ENCODE measurements around the gene PCDHGC5. TPM values are rescaled to one million over a fixed set of nuclear protein-coding genes. Genes with fewer than 3 reads are reported as not detected.

The PCDHGC5 gene
- total RNA-seq, 1 donor from 2014 or later = 0.26 TPM

DNA sequence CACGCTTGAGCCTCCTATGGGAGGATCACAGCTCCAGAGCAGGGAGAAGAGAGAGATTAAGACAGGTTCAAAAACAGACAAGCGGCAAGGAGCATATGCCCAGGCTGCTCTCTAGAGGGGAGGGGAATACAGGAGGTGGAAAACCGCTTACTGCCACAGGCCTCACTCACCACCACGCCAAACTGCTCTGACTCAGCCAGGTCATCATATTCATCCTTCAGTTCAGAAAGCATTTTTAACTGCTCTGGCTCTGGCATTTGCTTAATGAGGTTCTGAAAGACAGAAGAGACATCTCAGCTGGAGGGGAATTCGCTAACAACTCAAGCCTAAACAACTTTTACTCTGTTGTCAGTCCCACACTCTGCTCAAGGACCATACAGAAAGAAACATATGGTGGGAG, 40.1 kb downstream of the PCDHGC5 start:
- DNase-seq (ENCODE audit: low read depth in 2 of 2) = no peak

DNA sequence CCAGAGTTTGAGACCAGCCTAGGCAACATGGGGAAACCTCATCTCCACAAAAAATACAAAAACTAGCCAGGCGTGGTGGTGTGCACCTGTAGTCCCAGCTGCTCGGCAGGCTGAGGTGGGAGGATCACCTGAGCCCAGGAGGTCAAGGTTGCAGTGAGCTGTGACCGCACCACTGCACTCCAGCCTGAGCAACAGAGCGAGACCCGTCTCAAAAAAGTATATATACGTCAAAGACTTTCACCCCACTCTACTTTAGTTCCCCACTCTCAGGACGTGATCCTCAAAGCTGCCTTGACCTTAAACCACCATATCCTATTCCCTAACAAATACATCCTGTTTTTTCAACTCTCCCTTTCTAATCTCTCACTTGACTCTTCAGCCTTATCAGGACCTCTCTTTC, 41.0 kb downstream of the PCDHGC5 start:
- no peak for DNase-seq (ENCODE audit: low read depth in 2 of 2)

GRCh38 chr5:141532726-141533125, 43.8 kb downstream of the PCDHGC5 start:
- no peak for DNase-seq (ENCODE audit: low read depth in 2 of 2)

GRCh38 chr5:141533897-141534296, 45.0 kb downstream of the PCDHGC5 start:
- no peak for DNase-seq (ENCODE audit: low read depth in 2 of 2)

DNA sequence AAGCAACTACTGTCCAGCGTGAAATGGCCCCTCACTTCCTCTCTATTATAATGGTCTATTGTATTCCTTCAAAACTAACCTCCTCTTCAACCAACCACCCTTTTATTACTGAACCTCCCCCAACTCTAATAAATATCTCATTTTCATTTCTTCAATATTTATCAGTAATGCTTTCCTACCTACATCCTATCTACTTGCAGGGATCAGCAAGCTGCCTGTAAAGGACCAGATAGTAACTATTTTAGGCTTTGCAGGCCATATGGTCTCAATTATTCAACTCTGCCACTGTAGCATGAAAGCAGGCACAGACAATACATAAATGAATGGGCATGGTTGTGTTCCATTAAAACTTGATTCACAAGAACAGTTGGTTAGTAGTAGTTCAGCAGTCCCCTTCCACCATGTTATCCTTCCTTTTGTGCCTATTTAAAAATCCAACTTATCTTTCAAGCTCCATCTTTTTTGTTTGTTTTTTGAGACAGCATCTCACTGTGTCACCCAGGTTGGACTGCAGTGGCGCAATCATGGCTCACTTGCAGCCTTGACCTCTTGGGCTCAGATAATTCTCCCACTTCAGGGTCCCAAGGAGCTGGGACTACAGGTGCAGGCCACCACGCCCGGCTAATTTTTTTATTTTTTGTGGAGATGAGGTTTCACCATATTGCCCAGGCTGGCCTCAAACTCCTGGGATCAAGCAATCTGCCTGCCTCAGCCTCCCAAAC, 45.8 kb downstream of the PCDHGC5 start:
- DNase-seq (ENCODE audit: low read depth in 2 of 2) = no peak

Other genes with a start within 250 kb of the PCDHGC5 start
- 0.26 and 0.76 TPM in 2 replicates for gene PCDHB15, start 243.7 kb upstream of the PCDHGC5 start, total RNA-seq
- gene SLC25A2, start 185.0 kb upstream of the PCDHGC5 start, total RNA-seq = under 0.01 and 0.13 TPM in 2 replicates
- gene TAF7, start 168.3 kb upstream of the PCDHGC5 start, total RNA-seq = 51.2 and 51.5 TPM in 2 replicates
- gene PCDHGA1, start 158.6 kb upstream of the PCDHGC5 start, total RNA-seq = 0.26 and 0.51 TPM in 2 replicates
- 0.39 and 1.1 TPM in 2 replicates for gene PCDHGA2, start 150.3 kb upstream of the PCDHGC5 start, total RNA-seq
- gene PCDHGA3, start 145.3 kb upstream of the PCDHGC5 start, total RNA-seq = 0.13 and 0.63 TPM in 2 replicates
- gene PCDHGB1, start 139.0 kb upstream of the PCDHGC5 start, total RNA-seq = 0.39 and 1.1 TPM in 2 replicates
- gene PCDHGA4, start 134.1 kb upstream of the PCDHGC5 start, total RNA-seq = 0.90 and 2.1 TPM in 2 replicates
- 0.64 and 1.9 TPM in 2 replicates for gene PCDHGB2, start 129.1 kb upstream of the PCDHGC5 start, total RNA-seq
- gene PCDHGA5, start 124.9 kb upstream of the PCDHGC5 start, total RNA-seq = 0.26 and 0.63 TPM in 2 replicates
- 1.9 and 3.8 TPM in 2 replicates for gene PCDHGB3, start 118.8 kb upstream of the PCDHGC5 start, total RNA-seq
- 1.2 and 2.4 TPM in 2 replicates for gene PCDHGA6, start 115.2 kb upstream of the PCDHGC5 start, total RNA-seq
- 0.64 and 1.5 TPM in 2 replicates for gene PCDHGA7, start 106.3 kb upstream of the PCDHGC5 start, total RNA-seq
- gene PCDHGB4, start 101.4 kb upstream of the PCDHGC5 start, total RNA-seq = 6.4 and 10.6 TPM in 2 replicates
- gene PCDHGA8, start 96.4 kb upstream of the PCDHGC5 start, total RNA-seq = 0.64 and 1.1 TPM in 2 replicates
- gene PCDHGB5, start 91.1 kb upstream of the PCDHGC5 start, total RNA-seq = 6.4 and 9.7 TPM in 2 replicates
- 1.4 and 2.4 TPM in 2 replicates for gene PCDHGA9, start 86.3 kb upstream of the PCDHGC5 start, total RNA-seq
- gene PCDHGB6, start 81.1 kb upstream of the PCDHGC5 start, total RNA-seq = 1.5 and 2.7 TPM in 2 replicates
- gene PCDHGA10, start 76.1 kb upstream of the PCDHGC5 start, total RNA-seq = 3.0 and 6.2 TPM in 2 replicates
- gene PCDHGB7, start 71.4 kb upstream of the PCDHGC5 start, total RNA-seq = 3.7 and 8.2 TPM in 2 replicates
- 4.0 and 5.4 TPM in 2 replicates for gene PCDHGA11, start 68.0 kb upstream of the PCDHGC5 start, total RNA-seq
- gene PCDHGA12, start 58.6 kb upstream of the PCDHGC5 start, total RNA-seq = 3.5 and 3.9 TPM in 2 replicates
- 12.3 and 15.6 TPM in 2 replicates for gene PCDHGC3, start 13.1 kb upstream of the PCDHGC5 start, total RNA-seq
- 0.77 and 0.89 TPM in 2 replicates for gene PCDHGC4, start 4.1 kb upstream of the PCDHGC5 start, total RNA-seq
- 41.1 and 43.0 TPM in 2 replicates for gene DIAPH1, start 129.9 kb downstream of the PCDHGC5 start, total RNA-seq
- 46.6 and 52.8 TPM in 2 replicates for gene HDAC3, start 147.8 kb downstream of the PCDHGC5 start, total RNA-seq
- gene RELL2, start 147.9 kb downstream of the PCDHGC5 start, total RNA-seq = 6.2 and 6.3 TPM in 2 replicates
- gene FCHSD1, start 162.3 kb downstream of the PCDHGC5 start, total RNA-seq = 10.7 and 12.6 TPM in 2 replicates
- gene ARAP3, start 193.1 kb downstream of the PCDHGC5 start, total RNA-seq = 25.5 and 42.5 TPM in 2 replicates